WTC11 (cell line): Measurements from ENCODE around the gene EXOSC1. TPM values are rescaled to one million over a fixed set of nuclear protein-coding genes. Genes with fewer than 3 reads are reported as not detected.

Experiments
- ATAC-seq: fragments of 200-7000 bp; cut with Tn5 transposase; 2 replicates; pipeline ENCODE4 v1.10.0; 2021; ENCODE audit warnings: mild to moderate bottlenecking, moderate library complexity
- CTCF ChIA-PET: fragments of 300-600 bp; sonication (Branson Sonifier 250); formaldehyde crosslinking; loops from one replicate; lab custom pipeline; 2021; ENCODE audit warnings: antibody characterized with exemption; lab: Charles Lee
- POLR2A ChIA-PET: fragments of 350-600 bp; sonication (Branson Sonifier 250); formaldehyde crosslinking; loops from one replicate; lab custom pipeline; 2021; ENCODE audit warnings: antibody characterized with exemption; lab: Charles Lee
- DNase-seq: peaks from one replicate; pipeline ENCODE4 v3.0.0; 2021; ENCODE audit warnings: low spot score
- H3K27ac Mint-ChIP-seq: 2 replicates; pipeline ENCODE4 v1.8.0; 2021; ENCODE audit warnings: mixed read lengths
- H3K27me3 Mint-ChIP-seq: 2 replicates; pipeline ENCODE4 v1.8.0; 2021; ENCODE audit warnings: low read depth, mild to moderate bottlenecking, moderate library complexity, mixed read lengths
- H3K36me3 Mint-ChIP-seq: 2 replicates; pipeline ENCODE4 v1.8.0; 2021; ENCODE audit warnings: mixed read lengths
- H3K4me1 Mint-ChIP-seq: 2 replicates; pipeline ENCODE4 v1.8.0; 2022; ENCODE audit warnings: mixed read lengths
- H3K4me3 Mint-ChIP-seq: 2 replicates; pipeline ENCODE4 v1.8.0; 2021; ENCODE audit warnings: mild to moderate bottlenecking, moderate library complexity, mixed read lengths
- H3K9me3 Mint-ChIP-seq: 2 replicates; pipeline ENCODE4 v1.8.0; 2021; ENCODE audit warnings: mixed read lengths
- ATF1 ChIP-seq: sonication (generic); formaldehyde crosslinking; IDR thresholded peaks from 2 replicates; pipeline ENCODE4 v1.8.1; 2023; ENCODE audit warnings: mild to moderate bottlenecking, moderate library complexity, missing genetic modification reagents
- CBFB ChIP-seq: sonication (generic); formaldehyde crosslinking; IDR thresholded peaks from 2 replicates; pipeline ENCODE4 v1.8.1; 2022; ENCODE audit warnings: mild to moderate bottlenecking, low read depth, missing genetic modification reagents
- CREM ChIP-seq: sonication (generic); formaldehyde crosslinking; IDR thresholded peaks from 2 replicates; pipeline ENCODE4 v1.8.1; 2022; ENCODE audit warnings: mild to moderate bottlenecking, missing genetic modification reagents, moderate library complexity
- ESRRA ChIP-seq: sonication (generic); formaldehyde crosslinking; IDR thresholded peaks from 2 replicates; pipeline ENCODE4 v1.8.1; 2022; ENCODE audit warnings: mild to moderate bottlenecking, missing genetic modification reagents, borderline replicate concordance
- FOXP4 ChIP-seq: sonication (generic); formaldehyde crosslinking; IDR thresholded peaks from 2 replicates; pipeline ENCODE4 v1.8.0; 2022; ENCODE audit warnings: mild to moderate bottlenecking, missing genetic modification reagents
- GTF2I ChIP-seq: fragments of 250-450 bp; sonication (Bioruptor Pico); conservative IDR thresholded peaks from 2 replicates; pipeline ENCODE4 v1.4.0; 2021; ENCODE audit warnings: mild to moderate bottlenecking
- IRF2 ChIP-seq: sonication (generic); formaldehyde crosslinking; IDR thresholded peaks from 2 replicates; pipeline ENCODE4 v1.8.0; 2022; ENCODE audit warnings: low read depth, missing genetic modification reagents, borderline replicate concordance
- NR3C1 ChIP-seq: sonication (generic); formaldehyde crosslinking; conservative IDR thresholded peaks from 2 replicates; pipeline ENCODE4 v1.8.1; 2023; ENCODE audit warnings: low read depth, mild to moderate bottlenecking, missing genetic modification reagents
- PRRX2 ChIP-seq: fragments of 250-450 bp; sonication (Bioruptor Pico); IDR thresholded peaks from 2 replicates; pipeline ENCODE4 v1.8.0; 2021; ENCODE audit warnings: mild to moderate bottlenecking
- TCF7 ChIP-seq: sonication (generic); formaldehyde crosslinking; IDR thresholded peaks from 2 replicates; pipeline ENCODE4 v1.8.0; 2022; ENCODE audit warnings: mild to moderate bottlenecking, low read depth, missing genetic modification reagents, moderate library complexity
- TP53 ChIP-seq: sonication (generic); formaldehyde crosslinking; IDR thresholded peaks from 2 replicates; pipeline ENCODE4 v1.8.1; 2023; ENCODE audit warnings: mild to moderate bottlenecking, missing genetic modification reagents
- ZNF263 ChIP-seq: sonication (generic); formaldehyde crosslinking; IDR thresholded peaks from 2 replicates; pipeline ENCODE4 v1.8.1; 2022; ENCODE audit warnings: low read depth, mild to moderate bottlenecking, moderate library complexity, missing genetic modification reagents
- ZNF396 ChIP-seq: fragments of 250-450 bp; sonication (Bioruptor Pico); IDR thresholded peaks from 2 replicates; pipeline ENCODE4 v1.8.0; 2021; ENCODE audit warnings: mild to moderate bottlenecking, moderate library complexity, borderline replicate concordance
- total RNA-seq: library from RNA; stranded (reverse); gene quantifications from 3 replicates; pipeline ENCODE4 v1.2.3, GENCODE V29; 2021
- TF ChIP-seq, protein P1 (sequence below): sonication (generic); formaldehyde crosslinking; IDR thresholded peaks from 2 replicates; pipeline ENCODE4 v1.8.0; 2022; ENCODE audit warnings: missing genetic modification reagents
- TF ChIP-seq, protein P2 (sequence below): sonication (generic); formaldehyde crosslinking; IDR thresholded peaks from 2 replicates; pipeline ENCODE4 v1.8.0; 2023; ENCODE audit warnings: missing genetic modification reagents, mild to moderate bottlenecking, borderline replicate concordance
- TF ChIP-seq, protein P3 (sequence below): sonication (generic); formaldehyde crosslinking; IDR thresholded peaks from 2 replicates; pipeline ENCODE4 v1.8.1; 2023; ENCODE audit warnings: mild to moderate bottlenecking, missing genetic modification reagents, moderate library complexity

Gene EXOSC1
- total RNA-seq, 1 experiment from 2014 or later: 53.7 TPM

DNA sequence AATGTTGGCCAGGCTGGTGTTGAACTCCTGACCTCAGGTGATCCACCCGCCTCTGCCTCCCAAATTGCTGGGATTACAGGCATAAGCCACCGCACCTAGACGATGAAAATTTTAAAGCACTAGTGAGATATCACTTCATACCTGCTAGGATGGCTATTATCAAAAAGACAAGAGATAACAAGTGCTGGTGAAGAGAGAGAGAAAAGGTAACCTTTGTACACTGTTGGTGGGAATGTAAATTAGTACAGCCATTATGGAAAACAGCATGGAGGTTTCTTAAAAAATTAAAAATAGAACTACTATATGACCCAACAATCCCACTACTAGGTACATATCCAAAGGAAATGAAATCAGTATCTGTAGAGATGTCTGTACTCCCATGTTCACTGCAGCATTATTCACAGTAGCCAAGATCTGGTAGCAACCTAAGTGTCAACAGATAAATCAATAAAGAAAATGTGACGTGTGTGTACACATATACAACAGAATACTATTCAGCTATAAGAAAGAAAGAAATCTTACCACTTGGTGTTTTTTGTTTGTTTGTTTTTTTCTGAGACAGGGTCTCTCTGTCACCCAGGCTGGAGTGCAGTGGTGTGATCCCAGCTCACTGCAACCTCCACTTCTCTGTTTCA lies 40.0 kb upstream of the EXOSC1 start (continued):
- TF ChIP-seq, protein P1, sequence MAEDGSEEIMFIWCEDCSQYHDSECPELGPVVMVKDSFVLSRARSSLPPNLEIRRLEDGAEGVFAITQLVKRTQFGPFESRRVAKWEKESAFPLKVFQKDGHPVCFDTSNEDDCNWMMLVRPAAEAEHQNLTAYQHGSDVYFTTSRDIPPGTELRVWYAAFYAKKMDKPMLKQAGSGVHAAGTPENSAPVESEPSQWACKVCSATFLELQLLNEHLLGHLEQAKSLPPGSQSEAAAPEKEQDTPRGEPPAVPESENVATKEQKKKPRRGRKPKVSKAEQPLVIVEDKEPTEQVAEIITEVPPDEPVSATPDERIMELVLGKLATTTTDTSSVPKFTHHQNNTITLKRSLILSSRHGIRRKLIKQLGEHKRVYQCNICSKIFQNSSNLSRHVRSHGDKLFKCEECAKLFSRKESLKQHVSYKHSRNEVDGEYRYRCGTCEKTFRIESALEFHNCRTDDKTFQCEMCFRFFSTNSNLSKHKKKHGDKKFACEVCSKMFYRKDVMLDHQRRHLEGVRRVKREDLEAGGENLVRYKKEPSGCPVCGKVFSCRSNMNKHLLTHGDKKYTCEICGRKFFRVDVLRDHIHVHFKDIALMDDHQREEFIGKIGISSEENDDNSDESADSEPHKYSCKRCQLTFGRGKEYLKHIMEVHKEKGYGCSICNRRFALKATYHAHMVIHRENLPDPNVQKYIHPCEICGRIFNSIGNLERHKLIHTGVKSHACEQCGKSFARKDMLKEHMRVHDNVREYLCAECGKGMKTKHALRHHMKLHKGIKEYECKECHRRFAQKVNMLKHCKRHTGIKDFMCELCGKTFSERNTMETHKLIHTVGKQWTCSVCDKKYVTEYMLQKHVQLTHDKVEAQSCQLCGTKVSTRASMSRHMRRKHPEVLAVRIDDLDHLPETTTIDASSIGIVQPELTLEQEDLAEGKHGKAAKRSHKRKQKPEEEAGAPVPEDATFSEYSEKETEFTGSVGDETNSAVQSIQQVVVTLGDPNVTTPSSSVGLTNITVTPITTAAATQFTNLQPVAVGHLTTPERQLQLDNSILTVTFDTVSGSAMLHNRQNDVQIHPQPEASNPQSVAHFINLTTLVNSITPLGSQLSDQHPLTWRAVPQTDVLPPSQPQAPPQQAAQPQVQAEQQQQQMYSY (CRISPR knock-in tag): no peak
- TF ChIP-seq PRRX2 (CRISPR knock-in tag) (no peak), IRF2 (CRISPR knock-in tag) (no peak), ZNF263 (CRISPR knock-in tag) (no peak), ESRRA (CRISPR knock-in tag) (no peak), TP53 (CRISPR knock-in tag) (no peak), CREM (CRISPR knock-in tag) (no peak), ATF1 (CRISPR knock-in tag) (no peak), CBFB (CRISPR knock-in tag) (no peak)
- TF ChIP-seq, protein P2, sequence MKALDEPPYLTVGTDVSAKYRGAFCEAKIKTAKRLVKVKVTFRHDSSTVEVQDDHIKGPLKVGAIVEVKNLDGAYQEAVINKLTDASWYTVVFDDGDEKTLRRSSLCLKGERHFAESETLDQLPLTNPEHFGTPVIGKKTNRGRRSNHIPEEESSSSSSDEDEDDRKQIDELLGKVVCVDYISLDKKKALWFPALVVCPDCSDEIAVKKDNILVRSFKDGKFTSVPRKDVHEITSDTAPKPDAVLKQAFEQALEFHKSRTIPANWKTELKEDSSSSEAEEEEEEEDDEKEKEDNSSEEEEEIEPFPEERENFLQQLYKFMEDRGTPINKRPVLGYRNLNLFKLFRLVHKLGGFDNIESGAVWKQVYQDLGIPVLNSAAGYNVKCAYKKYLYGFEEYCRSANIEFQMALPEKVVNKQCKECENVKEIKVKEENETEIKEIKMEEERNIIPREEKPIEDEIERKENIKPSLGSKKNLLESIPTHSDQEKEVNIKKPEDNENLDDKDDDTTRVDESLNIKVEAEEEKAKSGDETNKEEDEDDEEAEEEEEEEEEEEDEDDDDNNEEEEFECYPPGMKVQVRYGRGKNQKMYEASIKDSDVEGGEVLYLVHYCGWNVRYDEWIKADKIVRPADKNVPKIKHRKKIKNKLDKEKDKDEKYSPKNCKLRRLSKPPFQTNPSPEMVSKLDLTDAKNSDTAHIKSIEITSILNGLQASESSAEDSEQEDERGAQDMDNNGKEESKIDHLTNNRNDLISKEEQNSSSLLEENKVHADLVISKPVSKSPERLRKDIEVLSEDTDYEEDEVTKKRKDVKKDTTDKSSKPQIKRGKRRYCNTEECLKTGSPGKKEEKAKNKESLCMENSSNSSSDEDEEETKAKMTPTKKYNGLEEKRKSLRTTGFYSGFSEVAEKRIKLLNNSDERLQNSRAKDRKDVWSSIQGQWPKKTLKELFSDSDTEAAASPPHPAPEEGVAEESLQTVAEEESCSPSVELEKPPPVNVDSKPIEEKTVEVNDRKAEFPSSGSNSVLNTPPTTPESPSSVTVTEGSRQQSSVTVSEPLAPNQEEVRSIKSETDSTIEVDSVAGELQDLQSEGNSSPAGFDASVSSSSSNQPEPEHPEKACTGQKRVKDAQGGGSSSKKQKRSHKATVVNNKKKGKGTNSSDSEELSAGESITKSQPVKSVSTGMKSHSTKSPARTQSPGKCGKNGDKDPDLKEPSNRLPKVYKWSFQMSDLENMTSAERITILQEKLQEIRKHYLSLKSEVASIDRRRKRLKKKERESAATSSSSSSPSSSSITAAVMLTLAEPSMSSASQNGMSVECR: no peak
- TF ChIP-seq, protein P3, sequence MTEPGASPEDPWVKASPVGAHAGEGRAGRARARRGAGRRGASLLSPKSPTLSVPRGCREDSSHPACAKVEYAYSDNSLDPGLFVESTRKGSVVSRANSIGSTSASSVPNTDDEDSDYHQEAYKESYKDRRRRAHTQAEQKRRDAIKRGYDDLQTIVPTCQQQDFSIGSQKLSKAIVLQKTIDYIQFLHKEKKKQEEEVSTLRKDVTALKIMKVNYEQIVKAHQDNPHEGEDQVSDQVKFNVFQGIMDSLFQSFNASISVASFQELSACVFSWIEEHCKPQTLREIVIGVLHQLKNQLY (CRISPR knock-in tag): no peak

- ATAC-seq (no peak), DNase-seq (no peak)
- Mint-ChIP-seq H3K27me3 (no peaks in the 10 kb centered on the region), H3K27ac (peak overlapping the region; percentile 60), H3K9me3 (no peaks in the 10 kb centered on the region), H3K4me1 (peaks cover 22% of the 10 kb centered on the region), H3K36me3 (peaks cover 18% of the 10 kb centered on the region), H3K4me3 (no peak overlapping the region)
- ChIA-PET POLR2A (no interaction called here), CTCF (interaction anchor here (1.3 kb wide), 2 partner anchors 51 to 128 kb away, joined by 3 to 4 read pairs; no protein-coding TSS in a partner anchor)
- TF ChIP-seq TCF7 (CRISPR knock-in tag): no peak
- TF ChIP-seq, protein P3 (CRISPR knock-in tag): no peak
- no peak for TF ChIP-seq FOXP4 (CRISPR knock-in tag)
- TF ChIP-seq CBFB (CRISPR knock-in tag): no peak
- no peak for TF ChIP-seq NR3C1
- no peak for TF ChIP-seq ZNF396 (CRISPR knock-in tag)
- no peak for TF ChIP-seq GTF2I (CRISPR knock-in tag)
These were observed 38.1 kb upstream of the EXOSC1 start for GRCh38 chr10:97483921-97484320.
